Rectal smooth muscle tissue (tissue), 1 donor: ENCODE results near the gene TMEM150C.

Experiments
- H3K27ac ChIP-seq: one replicate; pipeline ENCODE4 v1.7.0; 2013; ENCODE audit warnings: low read depth, low read length, inconsistent platforms
- H3K27me3 ChIP-seq: one replicate; pipeline ENCODE4 v1.7.0; 2013; ENCODE audit warnings: low read length; ENCODE audit not compliant: control insufficient read depth, insufficient read depth
- H3K36me3 ChIP-seq: one replicate; pipeline ENCODE4 v1.7.0; 2013; ENCODE audit warnings: low read length; ENCODE audit not compliant: control insufficient read depth, insufficient read depth
- H3K4me1 ChIP-seq: one replicate; pipeline ENCODE4 v1.7.0; 2013; ENCODE audit warnings: low read length; ENCODE audit not compliant: control insufficient read depth, insufficient read depth
- H3K4me3 ChIP-seq: one replicate; pipeline ENCODE4 v1.7.0; 2013; ENCODE audit warnings: low read length
- H3K9ac ChIP-seq: one replicate; pipeline ENCODE4 v1.7.0; 2013; ENCODE audit warnings: low read length

Gene TMEM150C

GRCh38 chr4:82501154-82501442, 60.7 kb downstream of the TMEM150C start:
- no peaks in the 10 kb centered on the region for H3K4me1 ChIP-seq
- H3K9ac ChIP-seq: no peak overlapping the region
- no peak overlapping the region for H3K27ac ChIP-seq
- no peaks in the 10 kb centered on the region for H3K27me3 ChIP-seq
- no peaks in the 10 kb centered on the region for H3K36me3 ChIP-seq
- H3K4me3 ChIP-seq: no peak overlapping the region

GRCh38 chr4:82500435-82501153, 61.2 kb downstream of the TMEM150C start:
- Histone ChIP-seq H3K9ac (no peak overlapping the region), H3K27ac (no peak overlapping the region), H3K27me3 (no peaks in the 10 kb centered on the region), H3K4me3 (no peak overlapping the region), H3K36me3 (no peaks in the 10 kb centered on the region), H3K4me1 (no peaks in the 10 kb centered on the region)

GRCh38 chr4:82499738-82500434, 61.9 kb downstream of the TMEM150C start:
- Histone ChIP-seq H3K4me3 (no peak overlapping the region), H3K4me1 (no peaks in the 10 kb centered on the region), H3K27me3 (no peaks in the 10 kb centered on the region), H3K36me3 (no peaks in the 10 kb centered on the region), H3K27ac (no peak overlapping the region), H3K9ac (no peak overlapping the region)

- no peak overlapping the region for H3K9ac ChIP-seq
- no peak overlapping the region for H3K27ac ChIP-seq
- H3K27me3 ChIP-seq: no peaks in the 10 kb centered on the region
- no peak overlapping the region for H3K4me3 ChIP-seq
- no peaks in the 10 kb centered on the region for H3K4me1 ChIP-seq
- no peaks in the 10 kb centered on the region for H3K36me3 ChIP-seq
Observed at GRCh38 chr4:82496349-82496748, 65.4 kb downstream of the TMEM150C start.

GRCh38 chr4:82495666-82496065, 66.1 kb downstream of the TMEM150C start:
- Histone ChIP-seq H3K27ac (no peak overlapping the region), H3K4me3 (no peak overlapping the region), H3K9ac (no peak overlapping the region), H3K4me1 (no peaks in the 10 kb centered on the region), H3K27me3 (no peaks in the 10 kb centered on the region), H3K36me3 (no peaks in the 10 kb centered on the region)

GRCh38 chr4:82493721-82494425, 67.9 kb downstream of the TMEM150C start:
- no peak overlapping the region for H3K9ac ChIP-seq
- no peak overlapping the region for H3K4me3 ChIP-seq
- H3K4me1 ChIP-seq: no peaks in the 10 kb centered on the region
- no peaks in the 10 kb centered on the region for H3K36me3 ChIP-seq
- no peak overlapping the region for H3K27ac ChIP-seq
- no peaks in the 10 kb centered on the region for H3K27me3 ChIP-seq

- no peaks in the 10 kb centered on the region for H3K4me1 ChIP-seq
- H3K4me3 ChIP-seq: no peak overlapping the region
- no peaks in the 10 kb centered on the region for H3K27me3 ChIP-seq
- H3K27ac ChIP-seq: no peak overlapping the region
- no peaks in the 10 kb centered on the region for H3K36me3 ChIP-seq
- no peak overlapping the region for H3K9ac ChIP-seq
Observed at GRCh38 chr4:82491251-82491960, 70.4 kb downstream of the TMEM150C start.

GRCh38 chr4:82489987-82490386, 71.8 kb downstream of the TMEM150C start:
- Histone ChIP-seq H3K4me1 (no peaks in the 10 kb centered on the region), H3K4me3 (no peak overlapping the region), H3K27me3 (no peaks in the 10 kb centered on the region), H3K9ac (no peak overlapping the region), H3K27ac (no peak overlapping the region), H3K36me3 (no peaks in the 10 kb centered on the region)

GRCh38 chr4:82489076-82489475, 72.7 kb downstream of the TMEM150C start:
- Histone ChIP-seq H3K4me1 (no peaks in the 10 kb centered on the region), H3K4me3 (no peak overlapping the region), H3K27ac (no peak overlapping the region), H3K36me3 (no peaks in the 10 kb centered on the region), H3K27me3 (no peaks in the 10 kb centered on the region), H3K9ac (no peak overlapping the region)

- H3K27ac ChIP-seq: no peak overlapping the region
- no peak overlapping the region for H3K9ac ChIP-seq
- no peaks in the 10 kb centered on the region for H3K36me3 ChIP-seq
- H3K27me3 ChIP-seq: no peaks in the 10 kb centered on the region
- H3K4me1 ChIP-seq: no peaks in the 10 kb centered on the region
- H3K4me3 ChIP-seq: no peak overlapping the region
Observed at GRCh38 chr4:82484996-82485783, 76.6 kb downstream of the TMEM150C start.

GRCh38 chr4:82482387-82482786, 79.4 kb downstream of the TMEM150C start:
- Histone ChIP-seq H3K4me1 (no peaks in the 10 kb centered on the region), H3K9ac (no peak overlapping the region), H3K36me3 (no peaks in the 10 kb centered on the region), H3K27me3 (no peaks in the 10 kb centered on the region), H3K4me3 (no peak overlapping the region), H3K27ac (no peak overlapping the region)

- Histone ChIP-seq H3K36me3 (no peaks in the 10 kb centered on the region), H3K4me1 (no peaks in the 10 kb centered on the region), H3K4me3 (no peak overlapping the region), H3K9ac (no peak overlapping the region), H3K27ac (no peak overlapping the region), H3K27me3 (no peaks in the 10 kb centered on the region)
Observed at GRCh38 chr4:82481506-82481840, 80.3 kb downstream of the TMEM150C start.
